Heart right ventricle (tissue), 16 donors: ENCODE results near the gene RAB25. TPM values are rescaled to one million over a fixed set of nuclear protein-coding genes. Genes with fewer than 3 reads are reported as not detected.
A peak's percentile ranks its signal among the peaks of the same experiment; 100 is the strongest.

Source experiments
- ATAC-seq, 8 donors: fragments of 200-7000 bp; cut with Tn5 transposase; one replicate each; pipeline ENCODE4 v1.9.1; 2020; ENCODE audit warnings: mild to moderate bottlenecking in 8 of 8, moderate library complexity in 8 of 8, moderate number of reproducible peaks in 1 of 8
- DNase-seq, 2 donors: peaks; one replicate each; pipeline ENCODE4 v3.0.0-alpha.2; 2020
- H3K27ac ChIP-seq, 10 donors: fragments of 200-600 bp; sonication (generic) in 2 of 10; one replicate each; pipeline versions ENCODE4 v1.5.0 to v1.8.0; 2020 to 2022; ENCODE audit warnings: mild to moderate bottlenecking in 3 of 10
- H3K27me3 ChIP-seq, 7 donors: fragments of 200-600 bp; one replicate each; pipeline ENCODE4 v1.8.0; 2021 to 2022; ENCODE audit warnings: mild to moderate bottlenecking in 2 of 7
- H3K36me3 ChIP-seq, 9 donors: fragments of 200-600 bp; sonication (generic) in 1 of 9; one replicate each; pipeline versions ENCODE4 v1.5.0 to v1.8.0; 2020 to 2022; ENCODE audit warnings: mild to moderate bottlenecking in 2 of 9
- H3K4me1 ChIP-seq, 9 donors: fragments of 200-600 bp; sonication (generic) in 1 of 9; one replicate each; pipeline versions ENCODE4 v1.5.0 to v1.8.0; 2020 to 2022; ENCODE audit warnings: mild to moderate bottlenecking in 4 of 9
- H3K4me3 ChIP-seq, 10 donors: fragments of 200-600 bp; sonication (generic) in 2 of 10; one replicate each; pipeline versions ENCODE4 v1.5.0 to v1.8.0; 2020 to 2022; ENCODE audit warnings: mild to moderate bottlenecking in 7 of 10, moderate library complexity in 2 of 10
- H3K9me3 ChIP-seq, 11 donors: fragments of 200-600 bp in 10 of 11; sonication (generic) in 2 of 11; one replicate each; pipeline versions ENCODE4 v1.5.0 to v1.8.0; 2013 to 2022; ENCODE audit warnings: mild to moderate bottlenecking in 2 of 11, control low read depth in 1 of 11, moderate library complexity in 1 of 11
- CTCF ChIP-seq, 9 donors: fragments of 200-600 bp; sonication (generic) in 2 of 9; IDR thresholded peaks; one replicate each; pipeline versions ENCODE4 v1.5.0 to v1.8.0; 2021 to 2022; ENCODE audit warnings: antibody characterized with exemption in 9 of 9, mild to moderate bottlenecking in 5 of 9, moderate library complexity in 1 of 9
- WGBS, 2 donors: extraction: QIAGEN DNeasy Blood & Tissue Kit; methylation state at CpG; one replicate each; pipeline ENCODE4 v1.1.7; 2013; ENCODE audit warnings: inconsistent platforms in 1 of 2; 5-methylcytosine and 5-hydroxymethylcytosine counted together
- intact Hi-C, 10 donors: fragments of 100-400 bp; cut with DNase I; formaldehyde crosslinking; loops; one replicate each; pipeline versions ENCODE4 v1.11.1 to v1.14.2; 2022
- polyA plus RNA-seq, 2 donors: library from polyadenylated mRNA; stranded (reverse); fragments of 200-250 nt; gene quantifications; one replicate each; pipeline ENCODE4 v1.2.3, GENCODE V29; 2013
- total RNA-seq, 10 donors: library from RNA; stranded (reverse); fragmentation: NEBNext Ultra II Directional in 3 of 10; extraction: Animal tissue kit (Norgen Biotek cat#: 25700) in 3 of 10; gene quantifications; one replicate each; pipeline versions ENCODE4 v1.2.1 to v1.2.4, GENCODE V29; 2021 to 2023
- donor health status: Arrhythmogenic right ventricular cardiomyopathy.
- donor health status: ischemic (EF 13 %, LVEDD 7.1; RV severe dilation, severe dysfunction).
- donor health status: healthy with polysubstance abuse.
- donor health status: DM: no; HTN: yes; CAD: no.
- donor health status: DM: no; HTN: no; CAD: no.
- donor health status: ischemic (EF 25% LVEDD 6.9; RV normal size, moderate dysfunction).
- donor health status: ischemic (EF 25% LVEDD 5.7; RV mildly dilated, moderate dysfunction).
- donor health status: healthy.
- donor health status: DM: yes; HTN: yes; CAD: no.
- donor health status: Ischemic cardiomyopathy.
- donor health status: ischemic (EF 35%, LVEDD 5.7; RV mildly dilated, moderate dysfunction).
- donor health status: nonischemic (EF 11% LVEDD 7.7; RV severe dilation, severe dysfunction).
- donor health status: DM: yes; HTN: yes; CAD: no.
- donor health status: PGD.
- donor health status: ischemic (EF 29% LVEDD 5.4; RV normal size, mild dysfunction).
- donor health status: nonischemic (EF 23%, LVEDD 6.1; RV moderate dilation, normal function).

Gene RAB25
- total and polyA plus RNA-seq, 12 donors, result 0.17 to 0.50 TPM; not detected in 10

GRCh38 chr1:156106624-156107488 lies 45.9 kb downstream of the RAB25 start:
- DNase-seq (peak in 1 of 2 donors; percentile 54), ATAC-seq (peak in 3 of 8 donors; percentile 1 to 36 (median 30))
- H3K36me3 ChIP-seq, result no peaks in the 10 kb centered on the region
- no peaks in the 10 kb centered on the region for H3K9me3 ChIP-seq
- H3K27ac ChIP-seq, result peak overlapping the region; percentile 80 to 98 (median 95)
- peak overlapping the region in 8 of 10 donors; percentile 12 to 54 (median 48) for H3K4me3 ChIP-seq
- TF ChIP-seq CTCF (IDR thresholded peaks at IDR 0.05), result no peak
- 26 to 30% methylated on average over 14 of the region's 14 CpGs for WGBS, 2 donors
- no peaks in the 10 kb centered on the region for H3K27me3 ChIP-seq
- intact Hi-C loops, result loop anchor here in 1 of 10 donors (2.0 kb wide), 1 partner anchor 16 kb away; no protein-coding TSS in a partner anchor
- peaks cover 44 to 74% (median 63%) of the 10 kb centered on the region in 9 donors for H3K4me1 ChIP-seq

- ATAC-seq, result no peak
- DNase-seq, result no peak
- peaks cover 35 to 69% (median 52%) of the 10 kb centered on the region in 9 donors for H3K4me1 ChIP-seq
- no peak for TF ChIP-seq CTCF (IDR thresholded peaks at IDR 0.05)
- H3K27ac ChIP-seq, result peak overlapping the region in 8 of 10 donors; percentile 92 to 98 (median 95)
- H3K9me3 ChIP-seq, result no peaks in the 10 kb centered on the region
- 87 to 90% methylated on average over 3 of the region's 3 CpGs for WGBS, 2 donors
- no peaks in the 10 kb centered on the region for H3K36me3 ChIP-seq
- intact Hi-C loops, result no loop called here
- no peaks in the 10 kb centered on the region for H3K27me3 ChIP-seq
- no peak overlapping the region for H3K4me3 ChIP-seq
These were observed 47.1 kb downstream of the RAB25 start for GRCh38 chr1:156108057-156108456.

- intact Hi-C loops, result no loop called here
These were observed 47.8 kb downstream of the RAB25 start for GRCh38 chr1:156108664-156109241.

More at GRCh38 chr1:156108664-156109241, 47.8 kb downstream of the RAB25 start:
- Histone ChIP-seq H3K36me3 (no peaks in the 10 kb centered on the region), H3K4me3 (no peak overlapping the region), H3K27me3 (no peaks in the 10 kb centered on the region), H3K9me3 (no peaks in the 10 kb centered on the region), H3K27ac (peak overlapping the region in 5 of 10 donors; percentile 25 to 98 (median 94)), H3K4me1 (peaks cover 29 to 69% (median 48%) of the 10 kb centered on the region in 9 donors)
- no peak for ATAC-seq
- DNase-seq, result no peak
- TF ChIP-seq CTCF (IDR thresholded peaks at IDR 0.05), result no peak
- WGBS, 2 donors, result 87 to 88% methylated on average over 6 of the region's 6 CpGs
